K562 (cell line): ENCODE data around the gene CHEK2. TPM values are rescaled to one million over a fixed set of nuclear protein-coding genes. Genes with fewer than 3 reads are reported as not detected.

Source experiments
- ATAC-seq: fragments of 200-7000 bp; cut with Tn5 transposase; 3 replicates; pipeline ENCODE4 v1.9.1; 2020; ENCODE audit warnings: moderate library complexity
- BruUV-seq: library from RNA; stranded (reverse); fragments of 400-500 nt; replicated peaks from 2 replicates; lab custom pipeline; 2021; lab: Mats Ljungman, UMichigan
- CTCF ChIA-PET: fragments of 300-600 bp; formaldehyde crosslinking; extraction: SDS; loops from one replicate; lab custom pipeline; 2021; ENCODE audit warnings: low intra/inter-chr PET ratio; lab: Yijun Ruan, JAX
- POLR2A ChIA-PET: fragments of 300-600, 350-650 bp; sonication (Branson Sonifier 250); formaldehyde crosslinking; extraction: SDS; loops from one replicate; lab custom pipeline; 2021; ENCODE audit warnings: antibody characterized with exemption, inconsistent platforms; lab: Yijun Ruan, JAX
- DNase-seq, 4 experiments: peaks; one replicate each; pipeline versions ENCODE4 v3.0.0 to v3.0.0-alpha.2; 2011 to 2018; ENCODE audit warnings: low spot score in 3 of 4, mixed read lengths in 3 of 4; ENCODE audit errors: extremely low read depth in 1 of 4
- FAIRE-seq: peaks from 2 replicates; lab custom pipeline; 2011; peaks lifted over from hg19 to GRCh38; lab: Jason Lieb, UNC
- H2AFZ ChIP-seq: 2 replicates; pipeline ENCODE4 v1.6.0; 2011; ENCODE audit warnings: low read depth, low read length, control low read depth, inconsistent platforms
- H3K27ac ChIP-seq: fragments of 200-600 bp; 3 replicates; pipeline ENCODE4 v1.8.0; 2011; ENCODE audit warnings: low read depth, mild to moderate bottlenecking, control low read depth, inconsistent platforms, low read length, moderate library complexity, mixed read lengths; ENCODE audit errors: extremely low read depth
- H3K27me3 ChIP-seq, 2 experiments: fragments of 300-600 bp in 1 of 2; 2 replicates in 1 of 2; 3 replicates in 1 of 2; pipeline versions ENCODE4 v1.6.0 to v1.8.0; 2011; ENCODE audit warnings: inconsistent platforms in 2 of 2, low read length in 2 of 2, mild to moderate bottlenecking in 1 of 2, mixed read lengths in 1 of 2, moderate library complexity in 1 of 2; ENCODE audit not compliant: control insufficient read depth in 2 of 2, insufficient read depth in 2 of 2
- H3K36me3 ChIP-seq: fragments of 300-600 bp; 3 replicates; pipeline ENCODE4 v1.8.0; 2011; ENCODE audit warnings: mild to moderate bottlenecking, low read length, inconsistent platforms; ENCODE audit not compliant: control insufficient read depth, insufficient read depth
- H3K4me1 ChIP-seq, 2 experiments: fragments of 200-600 bp in 1 of 2; replicated peaks in 1 of 2; 2 replicates in 1 of 2; 3 replicates in 1 of 2; pipeline versions ENCODE4 v1.5.1 to v1.8.0; 2011; ENCODE audit warnings: inconsistent platforms in 2 of 2, low read length in 2 of 2, mild to moderate bottlenecking in 1 of 2, mixed read lengths in 1 of 2, moderate library complexity in 1 of 2; ENCODE audit not compliant: control insufficient read depth in 2 of 2, insufficient read depth in 2 of 2
- H3K4me2 ChIP-seq: 2 replicates; pipeline ENCODE4 v1.6.1; 2011; ENCODE audit warnings: low read length, control low read depth, inconsistent platforms, mixed read lengths; ENCODE audit not compliant: insufficient read depth
- H3K4me3 ChIP-seq: fragments of 200-600 bp; sonication (generic), shearing (Covaris generic); 2 replicates; pipeline ENCODE4 v1.5.1; 2016; ENCODE audit warnings: control low read depth, inconsistent platforms
- H3K79me2 ChIP-seq: fragments of 200-600 bp; 3 replicates; pipeline ENCODE4 v1.8.0; 2011; ENCODE audit warnings: low read length, inconsistent platforms; ENCODE audit not compliant: control insufficient read depth, insufficient read depth
- H3K9ac ChIP-seq, 2 experiments: 2 replicates each; pipeline versions ENCODE4 v1.6.0 to v1.6.1; 2011; ENCODE audit warnings: low read depth in 2 of 2, low read length in 2 of 2, control low read depth in 1 of 2, inconsistent platforms in 1 of 2, mild to moderate bottlenecking in 1 of 2, mixed read lengths in 1 of 2; ENCODE audit not compliant: insufficient read depth in 1 of 2
- H3K9me1 ChIP-seq: one replicate; pipeline ENCODE4 v1.6.0; 2011; ENCODE audit warnings: inconsistent platforms, mild to moderate bottlenecking, low read length, moderate library complexity; ENCODE audit not compliant: control insufficient read depth, insufficient read depth
- H3K9me3 ChIP-seq: replicated peaks from 2 replicates; pipeline ENCODE4 v1.5.1; 2011; ENCODE audit warnings: low read depth, low read length, inconsistent platforms; ENCODE audit not compliant: control insufficient read depth, insufficient read depth
- H4K20me1 ChIP-seq: replicated peaks from 2 replicates; pipeline ENCODE4 v1.6.1; 2011; ENCODE audit warnings: low read length, inconsistent platforms, mixed read lengths; ENCODE audit not compliant: control insufficient read depth, insufficient read depth
- CBFB ChIP-seq: sonication (generic); formaldehyde crosslinking; IDR thresholded peaks from 2 replicates; pipeline ENCODE4 v1.4.0; 2020; ENCODE audit warnings: mild to moderate bottlenecking, missing genetic modification reagents
- EGR1 ChIP-seq: fragments of 450-650 bp; conservative IDR thresholded peaks from 2 replicates; pipeline ENCODE4 v1.6.1; 2017; ENCODE audit warnings: mild to moderate bottlenecking
- FOXA1 ChIP-seq: fragments of 450-650 bp; IDR thresholded peaks from 2 replicates; pipeline ENCODE4 v1.6.1; 2016; ENCODE audit warnings: mild to moderate bottlenecking, borderline replicate concordance
- FOXJ2 ChIP-seq: fragments of 200-800 bp; sonication (Bioruptor generic); IDR thresholded peaks from 2 replicates; pipeline ENCODE4 v1.6.1; 2016; ENCODE audit warnings: missing genetic modification characterization, missing compliant biosample characterization
- HBP1 ChIP-seq: fragments of 450-650 bp; formaldehyde crosslinking; IDR thresholded peaks from 2 replicates; pipeline ENCODE4 v1.4.0; 2022; ENCODE audit warnings: missing genetic modification characterization
- MCM2 ChIP-seq: fragments of 450-650 bp; IDR thresholded peaks from 2 replicates; pipeline ENCODE4 v1.6.1; 2017; ENCODE audit warnings: low read depth, mild to moderate bottlenecking
- POLR2AphosphoS2 ChIP-seq: IDR thresholded peaks from 2 replicates; pipeline ENCODE4 v1.6.1; 2012; ENCODE audit warnings: low read length, improper control_type of control experiment
- SAFB ChIP-seq: fragments of 200-400 bp; formaldehyde crosslinking; IDR thresholded peaks from 2 replicates; pipeline ENCODE4 v1.6.1; 2017; ENCODE audit warnings: low read depth, low read length, borderline replicate concordance
- SRF ChIP-seq, 2 experiments: fragments of 250-450, 450-650 bp in 1 of 2; sonication (Bioruptor Pico) in 1 of 2; sonication (generic) in 1 of 2; formaldehyde crosslinking; IDR thresholded peaks; 2 replicates each; pipeline versions ENCODE4 v1.5.0 to v1.5.1; 2020 to 2022; ENCODE audit warnings: mild to moderate bottlenecking in 1 of 2, missing genetic modification reagents in 1 of 2
- TGIF2 ChIP-seq: sonication (generic); formaldehyde crosslinking; IDR thresholded peaks from 2 replicates; pipeline ENCODE4 v1.8.1; 2022; ENCODE audit warnings: mild to moderate bottlenecking, missing genetic modification reagents, moderate library complexity
- TSHZ1 ChIP-seq: fragments of 250-450 bp; sonication (Bioruptor Pico); IDR thresholded peaks from 2 replicates; pipeline ENCODE4 v1.4.0; 2020; ENCODE audit warnings: mild to moderate bottlenecking, moderate library complexity
- ZC3H4 ChIP-seq: sonication (generic); formaldehyde crosslinking; IDR thresholded peaks from 2 replicates; pipeline ENCODE4 v1.9.0; 2021; ENCODE audit warnings: missing genetic modification reagents, borderline replicate concordance
- ZNF324 ChIP-seq: fragments of 250-450 bp; sonication (Bioruptor Pico); IDR thresholded peaks from 2 replicates; pipeline ENCODE4 v1.4.0; 2020; ENCODE audit warnings: mild to moderate bottlenecking
- ZNF449 ChIP-seq: fragments of 250-450 bp; sonication (Bioruptor Pico); IDR thresholded peaks from 2 replicates; pipeline ENCODE4 v1.8.0; 2022; ENCODE audit warnings: moderate library complexity, mild to moderate bottlenecking, inconsistent platforms
- WGBS: fragments of 100-300 bp; shearing (Covaris generic); methylation state at CpG from one replicate; pipeline ENCODE4 v1.1.6; 2016; ENCODE audit warnings: low coverage, mixed read lengths; ENCODE audit not compliant: insufficient coverage; ENCODE audit errors: missing lambda C conversion rate; 5-methylcytosine and 5-hydroxymethylcytosine counted together
- in situ Hi-C: fragments of 300-500 bp; cut with MboI; formaldehyde crosslinking; loops from 4 replicates; pipeline ENCODE4 v1.15.0; 2018; ENCODE audit warnings: inconsistent platforms, mixed read lengths
- intact Hi-C: fragments of 100-400 bp; cut with micrococcal nuclease; formaldehyde crosslinking; loops from 2 replicates; pipeline ENCODE4 v1.14.2; 2022
- polyA plus RNA-seq, 8 experiments: library from polyadenylated mRNA; depleted of rRNA in 4 of 8; stranded (reverse) in 5 of 8; unstranded in 3 of 8; fragments of >200 nt; fragmentation: Nextera tagmentation in 2 of 8; fragmentation: Illumina TruSeq in 1 of 8; extraction: Ambion mirVana in 2 of 8; extraction: Trizol in 1 of 8; gene quantifications; 2 replicates each; pipeline versions ENCODE4 v1.2.1 to v1.2.3, GENCODE V29; 2011 to 2014; ENCODE audit warnings: inconsistent platforms in 1 of 8, missing spikeins in 1 of 8
- total RNA-seq, 7 experiments: library from RNA; depleted of rRNA in 6 of 7; stranded (reverse); fragments of >200 nt in 6 of 7; fragmentation: Illumina TruSeq in 2 of 7; extraction: Trizol in 2 of 7; gene quantifications; 2 replicates each; pipeline versions ENCODE4 v1.2.1 to v1.2.3, GENCODE V29; 2011 to 2021; ENCODE audit warnings: low replicate concordance in 1 of 7
- TF ChIP-seq, protein P1 (sequence below): fragments of 250-450 bp; sonication (Bioruptor Pico); IDR thresholded peaks from 2 replicates; pipeline ENCODE4 v1.6.1; 2021; ENCODE audit warnings: mild to moderate bottlenecking

The CHEK2 gene
- total and polyA plus RNA-seq, 9 of the 15 experiments (the other 6 are each of a cell fraction or from before 2014, with no cell fraction given), result 28.7 to 102 (median 58.0) TPM

GRCh38 chr22:28715611-28716010 is 26.0 kb downstream of the CHEK2 start (continued):
- TF ChIP-seq TSHZ1 (CRISPR knock-in tag) (no peak), ZNF449 (no peak), SAFB (no peak)

- Histone ChIP-seq H3K9ac (no peak overlapping the region), H3K9me1 (no peaks in the 10 kb centered on the region), H4K20me1 (no peaks in the 10 kb centered on the region), H2AFZ (no peak overlapping the region), H3K79me2 (no peaks in the 10 kb centered on the region), H3K4me1 (no peaks in the 10 kb centered on the region), H3K27me3 (no peaks in the 10 kb centered on the region), H3K4me2 (no peak overlapping the region), H3K36me3 (peaks cover 62% of the 10 kb centered on the region), H3K4me3 (no peak overlapping the region), H3K27ac (no peak overlapping the region), H3K9me3 (no peaks in the 10 kb centered on the region)
- no peak for FAIRE-seq
- no TSS peak for BruUV-seq
- ChIA-PET CTCF (no interaction called here), POLR2A (no interaction called here)
- no peak for ATAC-seq
- WGBS, result 86% methylated on average over 2 of the region's 2 CpGs
- intact Hi-C loops (no loop called here), in situ Hi-C loops (no loop called here)
- DNase-seq, result no peak
- TF ChIP-seq, protein P1, sequence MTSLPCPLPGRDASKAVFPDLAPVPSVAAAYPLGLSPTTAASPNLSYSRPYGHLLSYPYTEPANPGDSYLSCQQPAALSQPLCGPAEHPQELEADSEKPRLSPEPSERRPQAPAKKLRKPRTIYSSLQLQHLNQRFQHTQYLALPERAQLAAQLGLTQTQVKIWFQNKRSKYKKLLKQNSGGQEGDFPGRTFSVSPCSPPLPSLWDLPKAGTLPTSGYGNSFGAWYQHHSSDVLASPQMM, result no peak
- TF ChIP-seq EGR1 (no peak), ZC3H4 (no peak), POLR2AphosphoS2 (no peak), HBP1 (CRISPR knock-in tag) (no peak), MCM2 (no peak), CBFB (CRISPR knock-in tag) (no peak), FOXA1 (no peak), FOXJ2 (tag) (no peak), SRF (CRISPR knock-in tag; IDR thresholded peaks at IDR 0.05) (no peak), ZNF324 (CRISPR knock-in tag) (no peak), TGIF2 (CRISPR knock-in tag) (no peak)
Measured at GRCh38 chr22:28714043-28714628, 27.5 kb downstream of the CHEK2 start.
